DMS53 treated with DMSO at 0.1 percent for 48 hours (cell line): ENCODE results near the gene BCL11B.

ENCODE experiments used
- DNase-seq: peaks from one replicate; lab custom pipeline; 2025; ENCODE audit not compliant: unreplicated experiment; lab: John Stamatoyannopoulos, UW

The BCL11B gene

GRCh38 chr14:99256483-99256874, 15.5 kb downstream of the BCL11B start:
- DNase-seq = no peak

DNA sequence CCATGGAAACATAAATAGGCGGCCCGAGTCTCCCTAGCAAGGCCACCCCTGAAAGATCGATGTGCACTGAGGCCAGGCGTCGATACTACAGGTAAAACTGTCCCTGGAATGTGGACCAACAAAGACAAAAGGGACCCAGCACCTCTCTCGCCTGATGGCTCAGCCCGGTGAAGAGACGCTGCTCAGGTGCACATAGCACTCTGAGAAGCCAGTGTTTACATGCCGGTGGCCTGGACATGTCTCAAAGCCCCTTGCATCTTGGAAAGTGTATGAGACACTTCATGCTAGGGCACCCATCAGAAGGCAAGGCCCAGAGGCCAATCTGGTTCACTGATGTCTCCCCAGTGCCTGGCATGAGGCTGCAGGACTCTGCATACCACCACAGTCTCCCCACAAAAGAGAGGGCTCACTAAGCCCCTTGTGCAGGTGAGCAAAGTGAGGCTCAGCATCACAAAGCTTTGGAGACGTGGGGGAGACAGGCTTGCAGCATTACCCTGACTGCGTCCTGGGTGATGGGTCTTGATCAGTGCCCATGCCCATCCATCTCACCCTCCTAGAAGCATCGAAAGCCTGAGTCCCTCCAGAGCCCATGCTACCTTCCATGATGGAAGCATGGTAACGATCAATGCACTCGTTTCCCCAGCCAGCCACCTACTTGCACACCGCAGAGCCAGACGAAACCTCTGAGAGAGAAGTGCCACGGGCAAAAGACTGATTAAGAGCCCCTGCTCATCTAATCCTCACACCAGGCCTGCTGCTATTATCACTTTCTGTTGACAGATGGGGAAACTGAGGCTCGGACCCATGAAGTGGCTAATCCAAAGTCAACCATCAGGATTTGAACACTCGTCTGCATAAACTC, 16.1 kb downstream of the BCL11B start:
- DNase-seq = no peak

DNA sequence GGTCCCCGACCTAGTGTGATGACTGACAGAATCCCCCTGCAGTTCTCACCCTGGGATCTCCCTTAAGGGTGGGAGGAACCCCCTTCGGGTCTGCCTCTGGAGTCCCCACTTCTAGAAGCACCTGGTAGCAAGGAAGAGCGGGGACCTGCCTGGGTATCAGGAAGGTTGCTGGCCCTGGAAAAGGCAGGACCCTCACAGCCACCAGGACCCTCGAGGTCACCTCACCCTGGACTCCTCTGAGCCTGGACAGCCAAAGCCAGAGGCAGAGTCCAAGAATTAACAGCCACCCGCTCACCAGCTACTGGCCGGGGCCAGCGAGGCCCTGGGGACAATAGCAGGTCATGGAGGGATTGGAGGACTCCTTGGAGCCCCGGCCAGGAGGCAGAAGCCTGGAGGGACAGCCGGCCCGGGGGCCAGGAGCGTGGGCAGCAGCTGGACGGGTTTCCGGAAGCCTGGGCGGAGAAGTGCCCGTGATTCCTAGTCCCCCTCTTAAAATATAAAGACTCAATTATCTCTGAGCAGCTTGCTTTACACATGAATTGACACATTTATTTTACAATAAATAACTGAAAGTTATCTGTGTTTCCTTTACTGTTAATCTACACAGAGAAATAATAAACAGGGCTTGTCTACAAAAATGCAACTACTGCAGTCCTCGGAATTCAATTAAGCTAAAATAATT, 17.5 kb downstream of the BCL11B start:
- no peak for DNase-seq

- DNase-seq = no peak
These were observed 18.1 kb downstream of the BCL11B start for GRCh38 chr14:99253890-99254289.

GRCh38 chr14:99252940-99253868, 18.8 kb downstream of the BCL11B start:
- no peak for DNase-seq

- no peak for DNase-seq
These were observed 19.5 kb downstream of the BCL11B start for GRCh38 chr14:99252443-99252939.

DNA sequence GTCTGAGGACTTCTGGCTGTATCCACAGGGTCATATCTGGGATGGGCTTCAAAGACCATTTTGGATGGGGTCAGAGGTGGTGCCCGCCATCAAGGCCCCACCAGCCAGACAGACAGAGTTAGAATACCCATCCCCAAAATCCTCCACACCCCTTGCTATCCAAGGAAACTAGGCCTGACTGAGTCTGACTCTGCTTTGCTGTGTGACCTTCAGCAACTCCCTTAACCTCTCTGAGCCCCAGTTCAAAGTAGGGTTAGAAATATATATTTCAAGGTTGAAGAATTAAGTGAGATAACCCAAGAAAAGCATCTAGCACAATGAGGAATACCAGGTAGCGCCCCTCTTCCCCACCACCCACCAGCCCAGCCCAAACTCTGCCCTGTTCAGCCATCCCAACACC, 20.3 kb downstream of the BCL11B start:
- no peak for DNase-seq

GRCh38 chr14:99250636-99251208, 21.3 kb downstream of the BCL11B start:
- DNase-seq = no peak

- DNase-seq = no peak
These were observed 22.6 kb downstream of the BCL11B start for GRCh38 chr14:99249389-99249788.

GRCh38 chr14:99248761-99249171, 23.2 kb downstream of the BCL11B start:
- DNase-seq = no peak

DNA sequence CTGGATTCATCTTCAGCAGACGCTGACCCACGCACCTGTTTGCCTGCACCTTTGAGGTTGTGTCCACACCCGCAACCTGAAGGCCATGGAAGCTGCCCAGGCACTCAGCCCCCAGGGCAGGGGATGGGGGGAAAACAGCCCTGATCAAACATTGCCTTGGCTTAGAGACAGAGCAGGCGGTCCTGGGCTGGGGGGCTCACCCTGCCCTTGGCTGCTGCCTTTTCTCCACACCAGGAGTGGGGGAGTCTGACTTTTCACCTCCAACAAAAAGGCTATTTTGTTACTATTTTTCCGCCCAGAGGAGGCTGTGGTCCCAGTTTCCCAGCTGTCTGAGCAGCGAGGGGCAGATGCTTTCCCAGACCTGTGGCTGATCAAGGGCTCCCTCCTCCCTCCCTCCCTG, 24.2 kb downstream of the BCL11B start:
- no peak for DNase-seq

- DNase-seq = no peak
These were observed 24.8 kb downstream of the BCL11B start for GRCh38 chr14:99247101-99247729.

DNA sequence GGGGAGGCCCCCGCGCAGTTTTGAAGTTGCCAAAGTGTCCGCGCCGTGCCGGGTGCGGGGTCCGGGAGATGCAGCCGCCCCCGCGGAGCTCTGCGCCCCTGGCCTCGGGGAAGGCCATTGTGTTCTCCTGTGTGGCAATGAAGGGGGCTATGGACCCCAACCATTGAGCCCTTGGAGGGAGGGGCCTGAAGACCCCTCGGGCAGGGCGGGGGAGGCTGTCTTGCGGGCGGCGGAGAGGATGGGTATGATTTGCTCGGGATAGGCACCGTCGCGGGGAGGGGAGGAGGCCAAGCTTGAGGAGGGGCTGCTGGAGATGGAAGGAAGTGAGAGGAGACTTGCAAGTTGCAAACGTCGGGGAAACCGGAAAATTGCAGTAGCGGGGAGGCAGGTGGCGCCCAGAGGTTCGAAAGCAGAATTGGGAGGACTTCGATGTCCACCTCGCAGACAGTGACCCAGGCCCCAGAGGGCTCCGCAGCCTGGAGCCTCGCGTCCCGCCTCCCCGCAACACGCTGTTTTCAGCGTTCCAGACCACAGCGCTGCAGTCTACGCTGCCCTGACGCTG, 25.4 kb downstream of the BCL11B start:
- no peak for DNase-seq

DNA sequence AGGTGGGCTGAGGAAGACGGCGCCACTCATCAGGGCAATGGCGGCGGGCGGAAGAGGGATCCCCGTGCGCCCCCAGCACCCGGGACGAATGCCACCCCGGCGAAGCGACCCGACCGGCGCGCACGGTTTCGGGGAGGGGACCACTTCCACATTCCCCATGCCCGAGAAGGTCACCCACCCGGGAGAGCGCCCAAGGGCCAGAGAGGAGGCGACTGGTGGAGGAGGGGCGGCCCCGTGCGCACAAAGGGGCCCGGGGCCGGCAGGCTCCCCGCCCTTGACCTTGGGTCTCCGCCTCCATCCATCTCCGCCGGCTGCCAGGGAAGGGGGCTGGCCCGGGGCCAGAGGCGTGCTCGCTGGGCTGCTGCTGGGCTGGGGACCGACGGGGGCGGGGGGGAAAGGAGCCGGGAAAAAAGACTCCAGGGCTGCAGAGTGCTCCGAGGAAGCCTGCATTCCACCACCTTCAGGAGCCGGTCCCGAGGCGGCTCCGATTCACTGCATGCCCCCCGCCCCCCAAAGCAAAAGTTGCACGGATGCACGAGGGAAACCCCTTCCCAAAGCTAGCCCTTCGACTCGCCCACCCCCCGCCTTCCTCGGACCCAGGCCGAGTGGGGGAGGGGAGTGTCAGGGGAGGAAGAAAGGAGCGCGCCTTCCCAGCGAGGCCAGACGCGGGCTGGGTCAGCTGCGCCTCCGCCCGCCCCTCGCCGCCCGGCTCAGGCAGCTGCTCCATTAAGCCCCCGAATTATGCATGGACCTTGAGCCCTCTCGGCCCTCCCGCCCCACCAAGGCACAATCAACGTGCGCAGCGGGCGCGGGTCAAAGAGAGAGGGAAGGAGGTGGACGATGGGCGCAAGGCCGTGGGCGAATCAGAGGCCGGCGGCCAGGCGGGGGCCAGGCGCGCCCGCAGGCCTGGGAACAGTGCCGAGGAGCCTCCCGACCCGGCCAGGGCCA, 26.2 kb downstream of the BCL11B start:
- DNase-seq = no peak

- DNase-seq = no peak
These were observed 26.9 kb downstream of the BCL11B start for GRCh38 chr14:99244941-99245563.

GRCh38 chr14:99244367-99244901, 27.6 kb downstream of the BCL11B start:
- no peak for DNase-seq

- no peak for DNase-seq
These were observed 28.9 kb downstream of the BCL11B start for GRCh38 chr14:99242816-99243721.
